Esophagus muscularis mucosa (tissue), 4 donors: ENCODE results near the gene PLXNA1. TPM values are rescaled to one million over a fixed set of nuclear protein-coding genes. Genes with fewer than 3 reads are reported as not detected.

ENCODE experiments used
- DNase-seq: peaks from one replicate; pipeline ENCODE4 v3.0.0-alpha.2; 2017; ENCODE audit errors: extremely low spot score
- H3K27ac ChIP-seq, 4 donors: fragments of 200-600 bp; sonication (generic); replicated peaks in 1 of 4; 1 replicate in 3 of 4; 2 replicates in 1 of 4; pipeline ENCODE4 v1.5.1; 2016 to 2019; ENCODE audit warnings: mild to moderate bottlenecking in 1 of 4
- H3K27me3 ChIP-seq, 4 donors: fragments of 200-600 bp; sonication (generic); one replicate each; pipeline versions ENCODE4 v1.5.1 to v1.6.0; 2016 to 2019
- H3K36me3 ChIP-seq, 4 donors: fragments of 200-600 bp; sonication (generic); one replicate each; pipeline ENCODE4 v1.5.1; 2016 to 2019
- H3K4me1 ChIP-seq, 4 donors: fragments of 200-600 bp; sonication (generic); one replicate each; pipeline ENCODE4 v1.5.1; 2016 to 2019
- H3K4me3 ChIP-seq, 4 donors: fragments of 200-600 bp; sonication (generic); 1 replicate in 2 of 4; 2 replicates in 2 of 4; pipeline ENCODE4 v1.5.1; 2016 to 2019; ENCODE audit warnings: mild to moderate bottlenecking in 4 of 4, moderate library complexity in 1 of 4
- H3K9me3 ChIP-seq, 4 donors: fragments of 200-600 bp; sonication (generic); 1 replicate in 3 of 4; 2 replicates in 1 of 4; pipeline ENCODE4 v1.5.1; 2016 to 2019
- CTCF ChIP-seq, 3 experiments: fragments of 200-600 bp in 2 of 3; fragments of 450-650 bp in 1 of 3; sonication (generic) in 2 of 3; IDR thresholded peaks; one replicate each; pipeline ENCODE4 v1.5.1; 2017 to 2019; ENCODE audit warnings: antibody characterized with exemption in 3 of 3, mild to moderate bottlenecking in 2 of 3, moderate library complexity in 1 of 3
- EP300 ChIP-seq: sonication (generic); formaldehyde crosslinking; IDR thresholded peaks from one replicate; pipeline ENCODE4 v1.6.1; 2017; ENCODE audit warnings: antibody characterized with exemption
- POLR2A ChIP-seq: fragments of 450-650 bp; IDR thresholded peaks from one replicate; pipeline ENCODE4 v1.6.1; 2017; ENCODE audit warnings: antibody characterized with exemption, moderate library complexity, mild to moderate bottlenecking, low read depth
- POLR2AphosphoS5 ChIP-seq, 2 donors: sonication (generic); formaldehyde crosslinking; IDR thresholded peaks; one replicate each; pipeline ENCODE4 v1.6.1; 2017; ENCODE audit warnings: antibody characterized with exemption in 2 of 2
- WGBS: methylation state at CpG from one replicate; pipeline ENCODE4 v1.1.5; 2018; 5-methylcytosine and 5-hydroxymethylcytosine counted together
- intact Hi-C: fragments of 100-400 bp; cut with DNase I; formaldehyde crosslinking; loops from one replicate; pipeline ENCODE4 v1.15.1; 2023
- total RNA-seq, 4 donors: library from RNA; depleted of rRNA; stranded (reverse); fragments of >200 nt; gene quantifications; one replicate each; pipeline versions ENCODE4 v1.1.0 to v1.2.1, GENCODE V29; 2016

PLXNA1 gene
- total RNA-seq, 4 donors from 2014 or later = 33.6 to 82.4 (median 47.0) TPM

- Histone ChIP-seq H3K27me3 (no peaks in the 10 kb centered on the region), H3K27ac (no peak overlapping the region), H3K9me3 (no peaks in the 10 kb centered on the region), H3K4me1 (peaks cover 9 to 29% (median 16%) of the 10 kb centered on the region in 4 donors), H3K36me3 (peaks cover 22 to 79% (median 56%) of the 10 kb centered on the region in 4 donors), H3K4me3 (no peak overlapping the region)
- intact Hi-C loops = no loop called here
- TF ChIP-seq CTCF (IDR thresholded peaks at IDR 0.05) (no peak), POLR2AphosphoS5 (IDR thresholded peaks at IDR 0.05) (no peak), EP300 (no peak), POLR2A (no peak)
- DNase-seq = no peak
- WGBS = 96% methylated on average over 7 of the region's 15 CpGs
Measured at GRCh38 chr3:127012091-127012490, 29.2 kb downstream of the PLXNA1 start.

- peaks cover 22 to 81% (median 67%) of the 10 kb centered on the region in 4 donors for H3K36me3 ChIP-seq
- no peaks in the 10 kb centered on the region for H3K27me3 ChIP-seq
- TF ChIP-seq CTCF (IDR thresholded peaks at IDR 0.05) (no peak), POLR2AphosphoS5 (IDR thresholded peaks at IDR 0.05) (no peak), EP300 (no peak), POLR2A (no peak)
- no peak for DNase-seq
- no peak overlapping the region for H3K27ac ChIP-seq
- WGBS = 74% methylated on average over 10 of the region's 10 CpGs
- peaks cover 9 to 27% (median 16%) of the 10 kb centered on the region in 4 donors for H3K4me1 ChIP-seq
- H3K4me3 ChIP-seq = no peak overlapping the region
- H3K9me3 ChIP-seq = no peaks in the 10 kb centered on the region
- intact Hi-C loops = no loop called here
Measured at GRCh38 chr3:127013181-127013580, 30.3 kb downstream of the PLXNA1 start.

- H3K27me3 ChIP-seq = no peaks in the 10 kb centered on the region
- H3K36me3 ChIP-seq = peaks cover 22 to 89% (median 75%) of the 10 kb centered on the region in 4 donors
- WGBS = 87% methylated on average over 45 of the region's 50 CpGs
- no peaks in the 10 kb centered on the region for H3K9me3 ChIP-seq
- H3K4me1 ChIP-seq = peaks cover 2 to 20% (median 12%) of the 10 kb centered on the region in 4 donors
- TF ChIP-seq EP300 (no peak), CTCF (IDR thresholded peaks at IDR 0.05) (no peak), POLR2AphosphoS5 (IDR thresholded peaks at IDR 0.05) (no peak), POLR2A (no peak)
- no peak overlapping the region for H3K27ac ChIP-seq
- DNase-seq = no peak
- intact Hi-C loops = no loop called here
- H3K4me3 ChIP-seq = no peak overlapping the region
Measured at GRCh38 chr3:127013758-127014535, 31.0 kb downstream of the PLXNA1 start.

- H3K27ac ChIP-seq = no peak overlapping the region
- no peaks in the 10 kb centered on the region for H3K27me3 ChIP-seq
- H3K4me3 ChIP-seq = no peak overlapping the region
- no peaks in the 10 kb centered on the region for H3K9me3 ChIP-seq
- intact Hi-C loops = no loop called here
- no peak for TF ChIP-seq EP300
- TF ChIP-seq POLR2A = no peak
- TF ChIP-seq POLR2AphosphoS5 (IDR thresholded peaks at IDR 0.05) = no peak
- TF ChIP-seq CTCF (IDR thresholded peaks at IDR 0.05) = no peak
- DNase-seq = no peak
- peaks cover 0 to 25% (median 12%) of the 10 kb centered on the region in 4 donors for H3K4me1 ChIP-seq
- WGBS = 87% methylated on average over 20 of the region's 35 CpGs
- peaks cover 27 to 92% (median 83%) of the 10 kb centered on the region in 4 donors for H3K36me3 ChIP-seq
Measured at GRCh38 chr3:127014536-127015281, 31.8 kb downstream of the PLXNA1 start.
